SU-DHL-6 (cell line): ENCODE measurements around the gene NSF.

Experiments
- H2AFZ ChIP-seq: fragments of 200-600 bp; sonication (generic); 2 replicates; pipeline ENCODE4 v1.6.1; 2014; ENCODE audit warnings: low read depth, mild to moderate bottlenecking, moderate library complexity, mixed read lengths, antibody characterized with exemption, low read length; ENCODE audit not compliant: severe bottlenecking
- H3F3A ChIP-seq: fragments of 200-600 bp; shearing (Covaris generic); 2 replicates; pipeline ENCODE4 v1.6.0; 2016; ENCODE audit warnings: antibody characterized with exemption, mild to moderate bottlenecking; ENCODE audit not compliant: insufficient read depth
- H3K27ac ChIP-seq: fragments of 200-600 bp; sonication (generic); 2 replicates; pipeline ENCODE4 v1.5.1; 2016; ENCODE audit warnings: low read depth, mild to moderate bottlenecking, low read length, moderate library complexity, mixed read lengths
- H3K27me3 ChIP-seq: fragments of 200-600 bp; sonication (generic), shearing (Covaris generic); 2 replicates; pipeline ENCODE4 v1.6.0; 2014; ENCODE audit warnings: mild to moderate bottlenecking, low read length
- H3K36me3 ChIP-seq: fragments of 200-600 bp; sonication (generic); 2 replicates; pipeline ENCODE4 v1.6.1; 2014; ENCODE audit warnings: mild to moderate bottlenecking, low read length, mixed read lengths
- H3K4me2 ChIP-seq: fragments of 300-600, 200-600 bp; shearing (Covaris generic), sonication (generic); 2 replicates; pipeline ENCODE4 v1.6.0; 2014; ENCODE audit warnings: low read length, low read depth, mild to moderate bottlenecking; ENCODE audit not compliant: poor library complexity, severe bottlenecking
- H3K4me3 ChIP-seq: fragments of 200-600 bp; sonication (generic); 2 replicates; pipeline ENCODE4 v1.5.1; 2014; ENCODE audit warnings: antibody characterized with exemption, low read length, mild to moderate bottlenecking, mixed read lengths; ENCODE audit not compliant: insufficient read depth, poor library complexity, severe bottlenecking
- H3K79me2 ChIP-seq: fragments of 200-600 bp; sonication (generic); 2 replicates; pipeline ENCODE4 v1.6.1; 2014; ENCODE audit warnings: mild to moderate bottlenecking, low read length, moderate library complexity; ENCODE audit not compliant: insufficient read depth
- H3K9ac ChIP-seq: fragments of 200-600 bp; sonication (generic); 2 replicates; pipeline ENCODE4 v1.7.0; 2014; ENCODE audit warnings: mild to moderate bottlenecking, low read length
- H3K9me2 ChIP-seq: fragments of 200-600 bp; sonication (generic); replicated peaks from 2 replicates; pipeline ENCODE4 v1.6.1; 2014; ENCODE audit warnings: low read length; ENCODE audit not compliant: insufficient read depth
- H3K9me3 ChIP-seq: fragments of 200-600 bp; sonication (generic); 2 replicates; pipeline ENCODE4 v1.6.1; 2014; ENCODE audit warnings: low read length, mixed read lengths; ENCODE audit not compliant: insufficient read depth
- H4K20me1 ChIP-seq: fragments of 200-600 bp; sonication (generic); 2 replicates; pipeline ENCODE4 v1.6.1; 2014; ENCODE audit warnings: low read depth, mild to moderate bottlenecking, antibody characterized with exemption, low read length, moderate library complexity, mixed read lengths
- EZH2phosphoT487 ChIP-seq: fragments of 200-600 bp; sonication (generic), shearing (Covaris generic); conservative IDR thresholded peaks from 2 replicates; pipeline ENCODE4 v1.6.1; 2018; ENCODE audit warnings: mild to moderate bottlenecking, antibody characterized with exemption, low read length, moderate library complexity, mixed read lengths
- TF ChIP-seq, protein P1 (sequence below): fragments of 200-600 bp; sonication (generic); IDR thresholded peaks from one replicate; pipeline ENCODE4 v1.5.1; 2017; ENCODE audit warnings: antibody characterized with exemption, mild to moderate bottlenecking, low read length, moderate library complexity; ENCODE audit not compliant: insufficient read depth, poor library complexity, severe bottlenecking

NSF gene

DNA sequence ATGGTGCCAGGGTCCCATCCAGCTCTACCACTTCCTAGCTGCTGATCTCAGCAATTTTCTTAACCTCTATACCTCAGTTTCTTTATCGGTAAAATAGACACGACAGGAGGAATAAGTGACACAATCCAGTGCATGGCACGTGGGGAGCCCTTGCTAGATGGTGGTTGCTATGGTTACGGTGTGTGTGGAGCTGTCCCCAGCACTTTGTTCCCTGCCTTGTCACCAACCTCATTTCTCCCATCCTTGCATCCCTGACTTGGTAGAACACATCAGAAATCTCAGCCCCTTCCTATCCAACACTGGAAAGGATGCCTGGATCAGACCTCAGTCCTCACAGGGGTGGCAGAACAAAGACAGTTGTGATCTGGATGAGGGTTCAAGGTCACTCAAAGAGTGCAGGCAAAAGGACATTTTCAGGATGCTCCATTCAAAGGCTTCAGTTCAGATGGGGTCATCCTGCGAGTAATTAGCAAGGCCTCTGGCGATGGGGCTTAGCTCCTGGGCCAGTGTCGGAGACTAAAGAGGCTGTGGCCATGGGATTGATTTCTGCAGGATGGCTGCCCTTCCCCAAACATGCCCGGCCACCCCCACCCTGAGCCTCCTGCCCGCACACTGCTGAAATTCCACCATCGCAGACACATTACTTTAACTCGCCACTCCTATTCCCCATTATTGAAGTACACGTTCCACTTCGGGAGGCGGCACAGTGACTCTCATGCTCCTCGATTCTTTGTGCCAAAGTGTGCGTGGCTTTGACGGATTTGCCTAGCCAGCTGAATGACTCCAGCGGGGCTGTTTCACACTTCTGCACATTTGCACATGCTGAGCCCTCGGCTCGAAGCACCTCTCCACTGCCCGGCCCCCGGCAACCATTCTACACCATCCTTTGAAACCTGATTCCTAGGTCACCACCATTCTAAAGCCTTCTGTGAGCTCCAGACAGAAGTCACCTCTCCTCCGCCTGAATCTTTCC is 187.8 kb downstream of the NSF start:
- Histone ChIP-seq H3K79me2 (no peaks in the 10 kb centered on the region), H3K36me3 (no peaks in the 10 kb centered on the region), H3K9me2 (no peaks in the 10 kb centered on the region), H3F3A (no peaks in the 10 kb centered on the region), H3K4me2 (no peak overlapping the region), H2AFZ (no peak overlapping the region), H3K27me3 (no peaks in the 10 kb centered on the region), H3K9ac (no peak overlapping the region), H3K27ac (no peak overlapping the region), H3K4me3 (no peak overlapping the region), H3K9me3 (no peaks in the 10 kb centered on the region), H4K20me1 (no peaks in the 10 kb centered on the region)
- TF ChIP-seq, protein P1, sequence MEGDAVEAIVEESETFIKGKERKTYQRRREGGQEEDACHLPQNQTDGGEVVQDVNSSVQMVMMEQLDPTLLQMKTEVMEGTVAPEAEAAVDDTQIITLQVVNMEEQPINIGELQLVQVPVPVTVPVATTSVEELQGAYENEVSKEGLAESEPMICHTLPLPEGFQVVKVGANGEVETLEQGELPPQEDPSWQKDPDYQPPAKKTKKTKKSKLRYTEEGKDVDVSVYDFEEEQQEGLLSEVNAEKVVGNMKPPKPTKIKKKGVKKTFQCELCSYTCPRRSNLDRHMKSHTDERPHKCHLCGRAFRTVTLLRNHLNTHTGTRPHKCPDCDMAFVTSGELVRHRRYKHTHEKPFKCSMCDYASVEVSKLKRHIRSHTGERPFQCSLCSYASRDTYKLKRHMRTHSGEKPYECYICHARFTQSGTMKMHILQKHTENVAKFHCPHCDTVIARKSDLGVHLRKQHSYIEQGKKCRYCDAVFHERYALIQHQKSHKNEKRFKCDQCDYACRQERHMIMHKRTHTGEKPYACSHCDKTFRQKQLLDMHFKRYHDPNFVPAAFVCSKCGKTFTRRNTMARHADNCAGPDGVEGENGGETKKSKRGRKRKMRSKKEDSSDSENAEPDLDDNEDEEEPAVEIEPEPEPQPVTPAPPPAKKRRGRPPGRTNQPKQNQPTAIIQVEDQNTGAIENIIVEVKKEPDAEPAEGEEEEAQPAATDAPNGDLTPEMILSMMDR: no peak
- no peak for TF ChIP-seq EZH2phosphoT487

DNA sequence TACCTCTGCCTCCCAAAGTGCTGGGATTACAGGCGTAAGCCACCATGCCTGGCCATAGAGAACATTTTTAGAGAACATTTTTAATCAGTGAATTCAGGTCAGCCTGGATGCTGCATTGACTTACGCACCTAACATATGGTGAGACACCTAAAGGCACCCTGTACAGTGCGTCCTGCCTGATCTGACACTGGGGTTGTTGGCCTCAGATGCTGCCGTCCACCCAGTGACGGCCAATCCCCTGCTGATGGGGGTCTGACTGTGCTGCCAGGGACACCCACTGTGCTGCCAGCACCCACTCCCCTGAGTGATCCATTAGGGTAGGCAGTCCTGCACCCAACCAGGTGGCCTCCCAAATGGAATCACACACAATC is 189.5 kb downstream of the NSF start:
- H3K4me3 ChIP-seq: no peak overlapping the region
- no peaks in the 10 kb centered on the region for H3K9me2 ChIP-seq
- H3K9me3 ChIP-seq: no peaks in the 10 kb centered on the region
- no peaks in the 10 kb centered on the region for H3K36me3 ChIP-seq
- H2AFZ ChIP-seq: no peak overlapping the region
- H3K27me3 ChIP-seq: no peaks in the 10 kb centered on the region
- H3F3A ChIP-seq: no peaks in the 10 kb centered on the region
- no peak overlapping the region for H3K4me2 ChIP-seq
- TF ChIP-seq, protein P1: no peak
- TF ChIP-seq EZH2phosphoT487: no peak
- no peaks in the 10 kb centered on the region for H4K20me1 ChIP-seq
- no peak overlapping the region for H3K9ac ChIP-seq
- H3K79me2 ChIP-seq: no peaks in the 10 kb centered on the region
- H3K27ac ChIP-seq: no peak overlapping the region

DNA sequence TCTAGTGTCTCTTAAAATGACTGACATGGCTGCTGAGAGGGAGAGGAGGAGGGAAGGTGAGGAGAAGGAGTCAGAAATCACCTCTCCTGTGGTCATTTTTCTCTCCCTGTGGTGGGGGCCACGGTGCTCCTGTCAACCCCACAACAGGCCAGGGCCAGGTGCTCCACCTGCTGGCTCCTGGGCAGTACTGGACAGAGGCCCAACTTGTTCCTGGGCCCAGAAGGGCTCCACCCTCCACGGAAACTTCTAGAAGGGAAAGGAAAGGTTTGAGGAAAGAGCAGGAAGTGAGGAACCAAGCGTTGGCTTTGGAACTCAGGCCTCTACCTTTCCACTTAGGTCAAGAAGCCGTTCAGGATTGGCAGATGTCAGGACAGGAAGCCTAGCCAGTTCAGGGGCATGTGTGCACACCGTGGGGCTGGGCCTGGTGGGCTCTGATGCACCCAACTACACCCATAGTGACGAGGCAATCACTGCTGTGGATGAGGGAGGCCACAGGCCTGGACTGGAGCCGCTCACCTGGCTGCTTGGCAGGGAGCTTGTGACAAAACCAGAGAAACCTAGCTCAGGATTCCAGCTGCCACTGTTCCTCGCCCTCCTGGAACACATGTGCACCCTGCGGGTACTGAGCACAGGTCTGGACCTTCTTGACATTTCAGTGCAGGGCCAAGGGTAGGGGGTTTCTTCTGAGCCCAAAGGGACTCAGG is 191.9 kb downstream of the NSF start:
- Histone ChIP-seq H4K20me1 (no peaks in the 10 kb centered on the region), H3K4me3 (no peak overlapping the region)
- TF ChIP-seq, protein P1: peak; percentile 48
- no peak for TF ChIP-seq EZH2phosphoT487

More for the DNA sequence above, 191.9 kb downstream of the NSF start:
- Histone ChIP-seq H3K9ac (no peak overlapping the region), H2AFZ (no peak overlapping the region), H3K27ac (no peak overlapping the region), H3K9me2 (no peaks in the 10 kb centered on the region), H3K4me2 (no peak overlapping the region), H3K9me3 (no peaks in the 10 kb centered on the region), H3K79me2 (no peaks in the 10 kb centered on the region), H3K36me3 (no peaks in the 10 kb centered on the region), H3K27me3 (no peaks in the 10 kb centered on the region), H3F3A (no peaks in the 10 kb centered on the region)
